Measurements from ENCODE around the gene NEURL1B. TPM values are rescaled to one million over a fixed set of nuclear protein-coding genes. Genes with fewer than 3 reads are reported as not detected.

NEURL1B gene
- polyA plus RNA-seq, 1 donor (not counting 4 experiments of a cell fraction or from before 2014, with no cell fraction given): 0.43 TPM

DNA sequence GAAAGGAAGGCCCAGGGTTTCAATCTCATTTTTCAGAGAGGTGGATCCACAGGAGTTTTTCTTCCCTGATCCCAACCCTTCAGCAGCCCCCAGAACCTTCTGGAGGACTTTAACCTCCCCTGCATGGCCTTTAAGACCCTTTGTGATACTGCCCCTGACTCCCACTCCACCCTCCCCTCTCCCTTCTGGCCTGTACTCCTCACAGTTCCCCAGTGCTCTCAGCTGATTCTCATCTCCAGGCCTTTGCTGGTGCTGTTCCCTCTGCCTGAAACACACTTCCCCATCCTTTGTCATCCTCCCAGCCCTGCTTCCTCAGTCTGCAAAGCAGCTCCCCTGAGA lies 18.5 kb downstream of the NEURL1B start:
- Histone ChIP-seq H3K36me3 (ENCODE audit: control insufficient read depth in 2 of 2, extremely low read depth in 1 of 2, insufficient read depth in 2 of 2, low read length in 2 of 2) (no peaks in the 10 kb centered on the region), H3K27me3 (ENCODE audit: control insufficient read depth, extremely low read depth, insufficient read depth, low read length) (no peaks in the 10 kb centered on the region), H2AFZ (ENCODE audit: control insufficient read depth, low read length) (peak overlapping the region; percentile 80), H4K20me1 (ENCODE audit: control insufficient read depth, extremely low read depth, insufficient read depth, low read length) (no peaks in the 10 kb centered on the region), H3K9ac (ENCODE audit: control insufficient read depth, extremely low read depth, insufficient read depth, low read length) (no peak overlapping the region), H3K79me2 (ENCODE audit: control insufficient read depth, insufficient read depth, low read length) (no peaks in the 10 kb centered on the region), H3K4me2 (ENCODE audit: control insufficient read depth, extremely low read depth, insufficient read depth, low read depth, low read length) (no peak overlapping the region), H3K4me3 (ENCODE audit: control insufficient read depth in 2 of 3, extremely low read depth in 1 of 3, insufficient read depth in 2 of 3, low read depth in 1 of 3, low read length in 3 of 3) (no peak overlapping the region), H3K9me3 (ENCODE audit: control insufficient read depth, low read depth, low read length) (peaks cover 3% of the 10 kb centered on the region), H3K27ac (ENCODE audit: control insufficient read depth, insufficient read depth, low read length) (no peak overlapping the region), H3K4me1 (ENCODE audit: control insufficient read depth, extremely low read depth, insufficient read depth, low read length) (peaks cover 14% of the 10 kb centered on the region), H3K9me1 (ENCODE audit: control insufficient read depth, extremely low read depth, insufficient read depth, low read length) (no peaks in the 10 kb centered on the region)
- TF ChIP-seq, protein P1, sequence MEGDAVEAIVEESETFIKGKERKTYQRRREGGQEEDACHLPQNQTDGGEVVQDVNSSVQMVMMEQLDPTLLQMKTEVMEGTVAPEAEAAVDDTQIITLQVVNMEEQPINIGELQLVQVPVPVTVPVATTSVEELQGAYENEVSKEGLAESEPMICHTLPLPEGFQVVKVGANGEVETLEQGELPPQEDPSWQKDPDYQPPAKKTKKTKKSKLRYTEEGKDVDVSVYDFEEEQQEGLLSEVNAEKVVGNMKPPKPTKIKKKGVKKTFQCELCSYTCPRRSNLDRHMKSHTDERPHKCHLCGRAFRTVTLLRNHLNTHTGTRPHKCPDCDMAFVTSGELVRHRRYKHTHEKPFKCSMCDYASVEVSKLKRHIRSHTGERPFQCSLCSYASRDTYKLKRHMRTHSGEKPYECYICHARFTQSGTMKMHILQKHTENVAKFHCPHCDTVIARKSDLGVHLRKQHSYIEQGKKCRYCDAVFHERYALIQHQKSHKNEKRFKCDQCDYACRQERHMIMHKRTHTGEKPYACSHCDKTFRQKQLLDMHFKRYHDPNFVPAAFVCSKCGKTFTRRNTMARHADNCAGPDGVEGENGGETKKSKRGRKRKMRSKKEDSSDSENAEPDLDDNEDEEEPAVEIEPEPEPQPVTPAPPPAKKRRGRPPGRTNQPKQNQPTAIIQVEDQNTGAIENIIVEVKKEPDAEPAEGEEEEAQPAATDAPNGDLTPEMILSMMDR (optimal IDR thresholded peaks at IDR 0.05 in 1 of 3, IDR thresholded peaks at IDR 0.05 in 1 of 3, conservative IDR thresholded peaks at IDR 0.05 in 1 of 3; ENCODE audit: extremely low read depth in 1 of 3, insufficient read depth in 2 of 3, low read length in 3 of 3): no peak
- TF ChIP-seq EZH2 (IDR thresholded peaks at IDR 0.05; ENCODE audit: low read length): no peak
- FAIRE-seq: no peak
- DNase-seq (ENCODE audit: low read depth, low spot score): no peak
- dilution Hi-C loops (cut with MboI; ENCODE audit: extremely low pct_ligation_motif_present, low sequenced_read_pairs): no loop called here

DNA sequence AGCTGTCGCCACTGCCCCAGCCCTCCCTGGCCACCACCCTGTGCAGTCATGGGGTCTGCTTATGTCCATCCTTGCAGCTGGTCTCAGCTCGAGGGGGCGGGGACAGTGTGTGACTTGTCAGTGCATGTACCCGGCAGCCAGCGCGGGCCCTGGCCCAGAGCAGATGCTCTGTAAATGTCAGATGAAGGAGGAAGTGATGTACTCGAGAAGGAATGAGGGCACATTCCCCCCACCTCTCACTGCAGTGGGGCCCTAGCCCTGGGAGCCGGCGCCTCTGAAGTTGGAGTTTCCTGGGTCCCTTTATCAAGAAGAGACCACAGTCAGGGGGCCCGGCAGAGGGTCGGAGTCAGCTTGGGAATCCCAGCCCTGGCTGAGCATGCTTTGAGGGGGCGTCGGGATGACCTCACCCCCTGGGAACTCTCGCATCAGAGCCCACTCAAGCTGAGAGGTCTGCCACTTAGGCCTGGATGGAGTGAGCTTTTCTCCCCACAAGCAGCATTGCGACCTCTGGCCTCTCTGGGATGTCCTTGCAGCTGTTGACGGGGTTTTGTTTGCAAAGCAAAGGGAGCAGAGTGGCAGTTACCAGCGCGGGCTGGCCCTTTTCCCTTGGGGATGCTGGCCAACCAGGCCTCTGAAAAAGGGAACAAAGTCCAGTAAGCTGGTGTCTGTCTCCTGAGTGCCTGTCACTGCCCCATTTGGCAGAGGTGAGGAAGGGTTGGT lies 19.0 kb downstream of the NEURL1B start:
- TF ChIP-seq EZH2 (IDR thresholded peaks at IDR 0.05; ENCODE audit: low read length): no peak
- TF ChIP-seq, protein P1 (optimal IDR thresholded peaks at IDR 0.05 in 1 of 3, IDR thresholded peaks at IDR 0.05 in 1 of 3, conservative IDR thresholded peaks at IDR 0.05 in 1 of 3; ENCODE audit: extremely low read depth in 1 of 3, insufficient read depth in 2 of 3, low read length in 3 of 3): no peak
- H3K9me3 ChIP-seq (ENCODE audit: control insufficient read depth, low read depth, low read length): peaks cover 3% of the 10 kb centered on the region
- FAIRE-seq: peak; percentile 52
- H3K79me2 ChIP-seq (ENCODE audit: control insufficient read depth, insufficient read depth, low read length): no peaks in the 10 kb centered on the region
- H3K4me1 ChIP-seq (ENCODE audit: control insufficient read depth, extremely low read depth, insufficient read depth, low read length): peaks cover 14% of the 10 kb centered on the region
- H3K36me3 ChIP-seq (ENCODE audit: control insufficient read depth in 2 of 2, extremely low read depth in 1 of 2, insufficient read depth in 2 of 2, low read length in 2 of 2): no peaks in the 10 kb centered on the region
- dilution Hi-C loops (cut with MboI; ENCODE audit: extremely low pct_ligation_motif_present, low sequenced_read_pairs): no loop called here
- no peaks in the 10 kb centered on the region for H3K9me1 ChIP-seq (ENCODE audit: control insufficient read depth, extremely low read depth, insufficient read depth, low read length)
- H3K27me3 ChIP-seq (ENCODE audit: control insufficient read depth, extremely low read depth, insufficient read depth, low read length): no peaks in the 10 kb centered on the region
- peak; percentile 49 for DNase-seq (ENCODE audit: low read depth, low spot score)
- no peaks in the 10 kb centered on the region for H4K20me1 ChIP-seq (ENCODE audit: control insufficient read depth, extremely low read depth, insufficient read depth, low read length)
- H3K4me3 ChIP-seq (ENCODE audit: control insufficient read depth in 2 of 3, extremely low read depth in 1 of 3, insufficient read depth in 2 of 3, low read depth in 1 of 3, low read length in 3 of 3): no peak overlapping the region
- peak overlapping the region; percentile 40 for H3K27ac ChIP-seq (ENCODE audit: control insufficient read depth, insufficient read depth, low read length)
- peak overlapping the region; percentile 41 for H3K4me2 ChIP-seq (ENCODE audit: control insufficient read depth, extremely low read depth, insufficient read depth, low read depth, low read length)
- H2AFZ ChIP-seq (ENCODE audit: control insufficient read depth, low read length): peak overlapping the region; percentile 80
- peak overlapping the region; percentile 44 for H3K9ac ChIP-seq (ENCODE audit: control insufficient read depth, extremely low read depth, insufficient read depth, low read length)

Data from keratinocyte (primary cell).